Tibial nerve (tissue), 4 donors: ENCODE measurements around the gene BORCS6. TPM values are rescaled to one million over a fixed set of nuclear protein-coding genes. Genes with fewer than 3 reads are reported as not detected.

ENCODE experiments used
- DNase-seq, 2 donors: peaks; one replicate each; pipeline ENCODE4 v3.0.0-alpha.2; 2019; ENCODE audit warnings: low spot score in 2 of 2
- H3K27ac ChIP-seq, 4 donors: fragments of 200-600 bp; sonication (generic) in 3 of 4; one replicate each; pipeline ENCODE4 v1.5.1; 2017 to 2019; ENCODE audit warnings: mild to moderate bottlenecking in 1 of 4
- H3K27me3 ChIP-seq, 2 donors: fragments of 200-600 bp; sonication (generic) in 1 of 2; one replicate each; pipeline versions ENCODE4 v1.5.1 to v1.6.0; 2017 to 2019
- H3K36me3 ChIP-seq, 3 donors: fragments of 200-600 bp; sonication (generic); one replicate each; pipeline ENCODE4 v1.5.1; 2018 to 2019
- H3K4me1 ChIP-seq, 4 donors: fragments of 200-600 bp; sonication (generic) in 3 of 4; one replicate each; pipeline ENCODE4 v1.5.1; 2017 to 2019
- H3K4me3 ChIP-seq, 4 donors: fragments of 200-600 bp; sonication (generic) in 3 of 4; one replicate each; pipeline ENCODE4 v1.5.1; 2017 to 2019; ENCODE audit warnings: mild to moderate bottlenecking in 1 of 4, moderate library complexity in 1 of 4
- H3K9me3 ChIP-seq, 4 donors: fragments of 200-600 bp; sonication (generic) in 3 of 4; one replicate each; pipeline ENCODE4 v1.5.1; 2017 to 2019
- EP300 ChIP-seq, 2 donors: sonication (generic); formaldehyde crosslinking; IDR thresholded peaks; one replicate each; pipeline ENCODE4 v1.6.1; 2017; ENCODE audit warnings: antibody characterized with exemption in 2 of 2, mild to moderate bottlenecking in 1 of 2
- POLR2A ChIP-seq, 2 donors: fragments of 450-650 bp; IDR thresholded peaks; one replicate each; pipeline ENCODE4 v1.6.1; 2017; ENCODE audit warnings: antibody characterized with exemption in 2 of 2, mild to moderate bottlenecking in 2 of 2, moderate library complexity in 2 of 2
- WGBS, 2 donors: methylation state at CpG; one replicate each; pipeline ENCODE4 v1.1.5; 2018; 5-methylcytosine and 5-hydroxymethylcytosine counted together
- total RNA-seq, 4 donors: library from RNA; depleted of rRNA; stranded (reverse); fragments of >200 nt; gene quantifications; one replicate each; pipeline ENCODE4 v1.1.0, GENCODE V29; 2016
- TF ChIP-seq, protein P1 (sequence below), 5 experiments: fragments of 200-600 bp in 3 of 5; fragments of 450-650 bp in 2 of 5; sonication (generic) in 3 of 5; IDR thresholded peaks; one replicate each; pipeline ENCODE4 v1.5.1; 2016 to 2019; ENCODE audit warnings: antibody characterized with exemption in 5 of 5, mild to moderate bottlenecking in 3 of 5, moderate library complexity in 2 of 5

Gene BORCS6
- total RNA-seq, 4 donors from 2014 or later, result 13.8 to 22.4 (median 19.4) TPM

DNA sequence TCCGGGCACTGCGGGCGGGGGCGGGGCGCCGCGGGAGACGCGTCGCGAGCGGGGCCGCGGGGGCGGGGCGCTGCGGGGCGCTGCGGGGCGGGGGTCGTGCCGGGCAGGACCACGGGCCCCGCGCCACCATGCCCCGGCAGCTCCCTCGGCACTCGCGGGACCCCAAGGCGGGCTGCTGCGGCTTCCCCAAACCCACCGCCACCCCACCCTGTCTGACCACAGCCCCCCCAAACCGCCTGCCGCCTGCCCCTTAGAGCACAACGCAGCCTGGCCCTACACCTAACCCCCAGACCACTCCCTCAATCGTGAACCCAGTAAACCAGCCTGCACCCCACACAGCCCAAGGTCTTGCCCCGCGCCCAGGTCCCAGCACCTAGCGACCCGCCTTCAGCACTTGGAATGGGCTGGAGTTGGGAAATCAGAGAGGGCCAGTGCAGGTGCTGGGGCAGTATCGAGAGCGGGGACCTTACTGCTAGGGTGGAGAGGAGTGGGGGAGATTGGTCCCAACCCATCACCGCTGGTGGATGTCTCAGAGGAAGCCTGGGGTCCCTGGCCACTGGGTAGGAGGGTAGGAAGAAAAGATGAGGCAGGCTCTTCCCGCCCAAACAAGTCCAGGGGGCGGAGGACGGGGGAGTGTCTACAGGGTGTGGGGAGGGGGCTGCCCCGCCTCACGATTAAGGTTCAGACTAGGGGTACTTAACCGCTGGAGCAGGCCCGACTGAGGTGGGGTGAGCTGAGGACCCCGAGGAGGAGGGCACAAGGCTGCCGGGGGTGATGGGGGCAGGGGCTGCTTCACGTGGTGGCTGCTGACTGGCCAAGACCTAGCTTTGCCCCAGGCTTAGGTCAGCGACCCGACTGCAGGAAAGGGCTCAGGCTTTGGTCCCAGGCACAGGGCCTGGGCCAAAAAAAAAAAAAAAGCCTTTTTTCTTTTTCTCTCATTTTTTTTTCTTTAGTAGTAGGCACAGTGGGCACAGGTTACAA is 26.7 kb downstream of the BORCS6 start:
- peak in 1 of 2 donors; percentile 20 for DNase-seq
- Histone ChIP-seq H3K9me3 (no peaks in the 10 kb centered on the region), H3K4me3 (peak overlapping the region; percentile 67 to 100 (median 86)), H3K36me3 (peaks cover 0 to 24% (median 3%) of the 10 kb centered on the region in 3 donors), H3K27ac (peak overlapping the region; percentile 98 to 100 (median 100)), H3K27me3 (no peaks in the 10 kb centered on the region), H3K4me1 (peaks cover 0 to 57% (median 40%) of the 10 kb centered on the region in 4 donors)
- WGBS, 2 donors, result 4 to 12% methylated on average over 19 to 33 of the region's 55 CpGs
- TF ChIP-seq EP300 (IDR thresholded peaks at IDR 0.05), result no peak
- TF ChIP-seq, protein P1, sequence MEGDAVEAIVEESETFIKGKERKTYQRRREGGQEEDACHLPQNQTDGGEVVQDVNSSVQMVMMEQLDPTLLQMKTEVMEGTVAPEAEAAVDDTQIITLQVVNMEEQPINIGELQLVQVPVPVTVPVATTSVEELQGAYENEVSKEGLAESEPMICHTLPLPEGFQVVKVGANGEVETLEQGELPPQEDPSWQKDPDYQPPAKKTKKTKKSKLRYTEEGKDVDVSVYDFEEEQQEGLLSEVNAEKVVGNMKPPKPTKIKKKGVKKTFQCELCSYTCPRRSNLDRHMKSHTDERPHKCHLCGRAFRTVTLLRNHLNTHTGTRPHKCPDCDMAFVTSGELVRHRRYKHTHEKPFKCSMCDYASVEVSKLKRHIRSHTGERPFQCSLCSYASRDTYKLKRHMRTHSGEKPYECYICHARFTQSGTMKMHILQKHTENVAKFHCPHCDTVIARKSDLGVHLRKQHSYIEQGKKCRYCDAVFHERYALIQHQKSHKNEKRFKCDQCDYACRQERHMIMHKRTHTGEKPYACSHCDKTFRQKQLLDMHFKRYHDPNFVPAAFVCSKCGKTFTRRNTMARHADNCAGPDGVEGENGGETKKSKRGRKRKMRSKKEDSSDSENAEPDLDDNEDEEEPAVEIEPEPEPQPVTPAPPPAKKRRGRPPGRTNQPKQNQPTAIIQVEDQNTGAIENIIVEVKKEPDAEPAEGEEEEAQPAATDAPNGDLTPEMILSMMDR (IDR thresholded peaks at IDR 0.05), result no peak
- TF ChIP-seq POLR2A (IDR thresholded peaks at IDR 0.05), result no peak

- H3K27me3 ChIP-seq, result no peaks in the 10 kb centered on the region
- WGBS, 2 donors, result 0 to 1% methylated on average over 12 to 50 of the region's 75 CpGs
- TF ChIP-seq, protein P1 (IDR thresholded peaks at IDR 0.05), result peak in 2 of 5 experiments; percentile 34 to 45
- TF ChIP-seq EP300 (IDR thresholded peaks at IDR 0.05) (peak; percentile 27 to 90), POLR2A (IDR thresholded peaks at IDR 0.05) (peak; percentile 96 to 97)
- peak within 1 kb of the TSS; percentile 75 to 100 (median 92) for H3K4me3 ChIP-seq
- H3K4me1 ChIP-seq, result peaks cover 0 to 63% (median 41%) of the 10 kb centered on the region in 4 donors
- peak; percentile 68 to 72 for DNase-seq
- H3K27ac ChIP-seq, result peak within 1 kb of the TSS; percentile 98 to 100 (median 100)
- H3K9me3 ChIP-seq, result no peaks in the 10 kb centered on the region
- H3K36me3 ChIP-seq, result peaks cover 0 to 24% (median 3%) of the 10 kb centered on the region in 3 donors
Measured at GRCh38 chr17:8162233-8162996, 27.6 kb downstream of the BORCS6 start, which contains the start of gene VAMP2. VAMP2 (minus strand) TSS chr17:8162948; CDS start chr17:8162879, 69 bp downstream.

DNA sequence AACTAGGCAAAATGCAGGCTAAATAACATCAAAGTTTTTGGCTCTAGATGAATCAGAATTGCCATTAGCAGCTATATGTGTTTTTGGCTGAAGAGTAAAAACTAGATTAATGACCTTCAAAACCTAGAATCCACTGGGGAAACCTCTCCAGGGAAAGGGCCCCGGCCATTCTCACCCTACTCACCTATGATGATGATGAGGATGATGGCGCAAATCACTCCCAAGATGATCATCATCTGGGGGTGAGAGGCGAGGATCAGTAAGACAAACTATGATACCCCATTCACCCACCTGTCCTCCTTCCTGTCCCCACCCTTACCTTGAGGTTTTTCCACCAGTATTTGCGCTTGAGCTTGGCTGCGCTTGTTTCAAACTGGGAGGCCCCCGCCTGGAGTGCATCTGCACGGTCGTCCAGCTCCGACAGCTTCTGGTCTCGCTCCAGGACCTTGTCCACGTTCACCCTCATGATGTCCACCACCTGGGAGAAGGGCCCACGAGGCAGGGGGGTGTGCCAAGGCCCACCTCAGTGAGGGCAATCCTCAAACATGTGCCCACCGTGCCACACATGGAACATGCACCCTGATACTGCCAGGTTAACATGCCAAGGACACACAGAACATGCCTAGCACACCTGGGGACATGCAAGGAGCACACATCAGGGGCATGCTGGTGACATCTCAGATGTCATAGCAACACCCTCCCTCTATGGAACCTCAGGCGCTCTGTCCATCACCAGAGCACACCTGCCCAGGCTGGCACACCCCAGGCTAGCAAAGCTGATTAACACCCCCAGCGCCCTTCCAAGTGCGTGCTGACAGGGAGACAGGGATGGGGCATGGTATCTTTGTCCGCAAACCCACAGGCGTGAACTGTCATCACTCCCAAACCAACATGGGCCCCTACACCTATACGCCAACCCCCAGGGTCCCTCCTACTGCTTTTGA is 28.4 kb downstream of the BORCS6 start:
- TF ChIP-seq EP300 (IDR thresholded peaks at IDR 0.05), result no peak
- TF ChIP-seq, protein P1 (IDR thresholded peaks at IDR 0.05), result no peak
- Histone ChIP-seq H3K9me3 (no peaks in the 10 kb centered on the region), H3K36me3 (peaks cover 0 to 24% (median 3%) of the 10 kb centered on the region in 3 donors), H3K27me3 (no peaks in the 10 kb centered on the region), H3K4me3 (peak overlapping the region; percentile 75 to 100 (median 92)), H3K27ac (peak overlapping the region; percentile 98 to 100 (median 100)), H3K4me1 (peaks cover 0 to 69% (median 43%) of the 10 kb centered on the region in 4 donors)
- WGBS, 2 donors, result 46 to 51% methylated on average over 13 to 19 of the region's 19 CpGs
- DNase-seq, result peak in 1 of 2 donors; percentile 12

DNA sequence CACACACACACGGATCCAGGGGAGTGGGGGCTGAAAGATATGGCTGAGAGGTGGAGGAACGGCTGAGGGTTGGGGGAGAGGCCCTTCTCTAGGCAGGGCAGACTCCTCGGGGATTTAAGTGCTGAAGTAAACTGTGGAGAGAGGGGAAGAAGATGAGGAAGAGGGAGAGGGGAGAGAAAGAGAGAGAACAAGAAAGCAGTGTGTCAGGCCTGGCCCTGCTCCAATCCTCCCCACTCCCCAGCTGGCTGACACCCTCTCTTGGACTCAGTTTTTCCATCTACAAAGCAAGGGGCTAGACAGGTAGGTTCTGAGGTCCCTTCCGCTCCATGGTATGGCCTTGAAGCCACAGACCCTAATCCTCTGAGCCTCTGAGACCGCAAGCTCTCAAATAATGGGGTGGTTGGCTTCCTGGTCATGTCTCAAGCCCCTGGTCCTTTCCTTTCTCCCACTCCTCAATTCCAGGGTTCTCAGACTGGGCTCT is 29.2 kb downstream of the BORCS6 start:
- no peak for DNase-seq
- no peaks in the 10 kb centered on the region for H3K27me3 ChIP-seq
- no peak for TF ChIP-seq POLR2A (IDR thresholded peaks at IDR 0.05)
- no peak for TF ChIP-seq EP300 (IDR thresholded peaks at IDR 0.05)
- TF ChIP-seq, protein P1 (IDR thresholded peaks at IDR 0.05), result no peak
- peaks cover 0 to 69% (median 43%) of the 10 kb centered on the region in 4 donors for H3K4me1 ChIP-seq
- peak overlapping the region in 1 of 4 donors; percentile 75 for H3K4me3 ChIP-seq
- 42 to 44% methylated on average over 5 of the region's 5 CpGs for WGBS, 2 donors
- no peaks in the 10 kb centered on the region for H3K9me3 ChIP-seq
- H3K27ac ChIP-seq, result peak overlapping the region; percentile 98 to 100 (median 100)
- H3K36me3 ChIP-seq, result peaks cover 0 to 24% (median 3%) of the 10 kb centered on the region in 3 donors
